ENCODE data around the gene FBXO46. TPM values are rescaled to one million over a fixed set of nuclear protein-coding genes. Genes with fewer than 3 reads are reported as not detected.

The FBXO46 gene
- polyA plus RNA-seq, 1 of the 3 experiments (the other 2 are of a cell fraction), result 5.6 TPM

DNA sequence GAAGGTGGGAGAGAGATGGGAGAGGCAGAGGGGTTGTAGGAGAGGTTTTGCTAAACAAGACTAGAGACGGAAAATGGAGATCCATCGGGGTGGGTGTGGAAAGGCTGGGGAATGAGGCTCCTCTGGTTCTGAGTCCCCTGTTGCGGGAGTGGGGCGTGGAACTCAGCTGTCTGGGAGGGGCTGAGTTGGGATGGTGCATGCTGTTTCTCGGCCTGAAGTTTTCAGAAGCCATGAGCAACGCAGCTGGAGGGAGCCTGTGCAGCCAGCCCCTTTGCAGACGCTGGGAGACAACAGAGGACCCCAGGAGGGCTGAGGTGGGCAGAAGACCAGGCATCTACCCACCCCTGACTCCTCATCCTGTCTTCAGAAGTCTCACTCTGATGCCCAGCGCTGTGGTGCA lies 70.1 kb downstream of the FBXO46 start (continued):
- TF ChIP-seq, protein P1, sequence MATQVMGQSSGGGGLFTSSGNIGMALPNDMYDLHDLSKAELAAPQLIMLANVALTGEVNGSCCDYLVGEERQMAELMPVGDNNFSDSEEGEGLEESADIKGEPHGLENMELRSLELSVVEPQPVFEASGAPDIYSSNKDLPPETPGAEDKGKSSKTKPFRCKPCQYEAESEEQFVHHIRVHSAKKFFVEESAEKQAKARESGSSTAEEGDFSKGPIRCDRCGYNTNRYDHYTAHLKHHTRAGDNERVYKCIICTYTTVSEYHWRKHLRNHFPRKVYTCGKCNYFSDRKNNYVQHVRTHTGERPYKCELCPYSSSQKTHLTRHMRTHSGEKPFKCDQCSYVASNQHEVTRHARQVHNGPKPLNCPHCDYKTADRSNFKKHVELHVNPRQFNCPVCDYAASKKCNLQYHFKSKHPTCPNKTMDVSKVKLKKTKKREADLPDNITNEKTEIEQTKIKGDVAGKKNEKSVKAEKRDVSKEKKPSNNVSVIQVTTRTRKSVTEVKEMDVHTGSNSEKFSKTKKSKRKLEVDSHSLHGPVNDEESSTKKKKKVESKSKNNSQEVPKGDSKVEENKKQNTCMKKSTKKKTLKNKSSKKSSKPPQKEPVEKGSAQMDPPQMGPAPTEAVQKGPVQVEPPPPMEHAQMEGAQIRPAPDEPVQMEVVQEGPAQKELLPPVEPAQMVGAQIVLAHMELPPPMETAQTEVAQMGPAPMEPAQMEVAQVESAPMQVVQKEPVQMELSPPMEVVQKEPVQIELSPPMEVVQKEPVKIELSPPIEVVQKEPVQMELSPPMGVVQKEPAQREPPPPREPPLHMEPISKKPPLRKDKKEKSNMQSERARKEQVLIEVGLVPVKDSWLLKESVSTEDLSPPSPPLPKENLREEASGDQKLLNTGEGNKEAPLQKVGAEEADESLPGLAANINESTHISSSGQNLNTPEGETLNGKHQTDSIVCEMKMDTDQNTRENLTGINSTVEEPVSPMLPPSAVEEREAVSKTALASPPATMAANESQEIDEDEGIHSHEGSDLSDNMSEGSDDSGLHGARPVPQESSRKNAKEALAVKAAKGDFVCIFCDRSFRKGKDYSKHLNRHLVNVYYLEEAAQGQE (IDR thresholded peaks at IDR 0.05; ENCODE audit: low read depth, low read length), result no peak

Small RNA genes within 50 kb of the gene (small RNA-seq; reads per million reads assigned to genes)
- 0 to 4.7 (median 0.96) reads per million in 7 experiments for gene MIR642A

Other genes starting within 250 kb of the FBXO46 start
- gene RTN2, start 233.8 kb downstream of the FBXO46 start, polyA plus RNA-seq (2012; rRNA removed), result 6.8 and 7.0 TPM in 2 replicates
- gene PPM1N, start 232.5 kb downstream of the FBXO46 start, polyA plus RNA-seq (2012; rRNA removed), result 10.3 and 10.9 TPM in 2 replicates
- 31.6 and 37.8 TPM in 2 replicates for gene VASP, start 223.4 kb downstream of the FBXO46 start, polyA plus RNA-seq (2012; rRNA removed)
- gene OPA3, start 146.1 kb downstream of the FBXO46 start, polyA plus RNA-seq (2012; rRNA removed), result 10.0 and 11.1 TPM in 2 replicates
- gene GPR4, start 128.7 kb downstream of the FBXO46 start, polyA plus RNA-seq (2012; rRNA removed), result 0.29 and 0.69 TPM in 2 replicates
- gene EML2, start 91.5 kb downstream of the FBXO46 start, polyA plus RNA-seq (2012; rRNA removed), result 10.3 and 12.4 TPM in 2 replicates
- gene GIPR, start 62.7 kb downstream of the FBXO46 start, polyA plus RNA-seq (2012; rRNA removed), result 1.3 and 1.4 TPM in 2 replicates
- gene SNRPD2, start 38.9 kb downstream of the FBXO46 start, polyA plus RNA-seq (2012; rRNA removed), result 1,248 and 1,471 TPM in 2 replicates
- gene QPCTL, start 38.2 kb downstream of the FBXO46 start, polyA plus RNA-seq (2012; rRNA removed), result 17.6 and 19.1 TPM in 2 replicates
- gene MEIOSIN, start 2.5 kb upstream of the FBXO46 start, polyA plus RNA-seq (2012; rRNA removed), result 0.03 and 0.06 TPM in 2 replicates
- 6.4 and 8.4 TPM in 2 replicates for gene SIX5, start 38.4 kb upstream of the FBXO46 start, polyA plus RNA-seq (2012; rRNA removed)
- gene DMPK, start 51.6 kb upstream of the FBXO46 start, polyA plus RNA-seq (2012; rRNA removed), result 86.4 and 92.2 TPM in 2 replicates
- 39.3 and 40.6 TPM in 2 replicates for gene DMWD, start 61.9 kb upstream of the FBXO46 start, polyA plus RNA-seq (2012; rRNA removed)
- gene RSPH6A, start 84.4 kb upstream of the FBXO46 start, polyA plus RNA-seq (2012; rRNA removed), result 0.02 TPM in 1 of 2 replicates, not detected in the other
- gene SYMPK, start 132.3 kb upstream of the FBXO46 start, polyA plus RNA-seq (2012; rRNA removed), result 76.3 and 92.7 TPM in 2 replicates
- 0.97 and 1.5 TPM in 2 replicates for gene FOXA3, start 133.4 kb upstream of the FBXO46 start, polyA plus RNA-seq (2012; rRNA removed)
- gene IRF2BP1, start 155.2 kb upstream of the FBXO46 start, polyA plus RNA-seq (2012; rRNA removed), result 11.8 and 16.8 TPM in 2 replicates
- gene MYPOP, start 171.7 kb upstream of the FBXO46 start, polyA plus RNA-seq (2012; rRNA removed), result 2.8 and 5.1 TPM in 2 replicates
- gene NANOS2, start 183.9 kb upstream of the FBXO46 start, polyA plus RNA-seq (2012; rRNA removed), result not detected in 2 replicates
- 1.3 and 1.9 TPM in 2 replicates for gene NOVA2, start 243.0 kb upstream of the FBXO46 start, polyA plus RNA-seq (2012; rRNA removed)